MCF 10A (cell line): ENCODE results near the gene ARHGAP15. TPM values are rescaled to one million over a fixed set of nuclear protein-coding genes. Genes with fewer than 3 reads are reported as not detected.

Source experiments
- BruUV-seq: library from RNA; stranded (reverse); fragments of 400-500 nt; replicated peaks from 2 replicates; lab custom pipeline; 2021; lab: Mats Ljungman, UMichigan
- CTCF ChIA-PET: fragments of 300-600 bp; sonication (Branson Sonifier 250); formaldehyde crosslinking; extraction: SDS; loops from one replicate; lab custom pipeline; 2021; ENCODE audit warnings: antibody characterized with exemption, inconsistent platforms; lab: Yijun Ruan, JAX
- POLR2A ChIA-PET: fragments of 300-600, 350-650 bp; sonication (Branson Sonifier 250); formaldehyde crosslinking; extraction: SDS; loops from one replicate; lab custom pipeline; 2020; ENCODE audit warnings: antibody characterized with exemption, inconsistent platforms; lab: Yijun Ruan, JAX
- DNase-seq: peaks from one replicate; pipeline ENCODE4 v3.0.0-alpha.2; 2018; ENCODE audit not compliant: unreplicated experiment
- H3K27ac Mint-ChIP-seq: one replicate; pipeline ENCODE4 v1.8.0; 2022; ENCODE audit warnings: mild to moderate bottlenecking, low read depth, mixed read lengths; ENCODE audit not compliant: unreplicated experiment
- H3K27me3 Mint-ChIP-seq: one replicate; pipeline ENCODE4 v1.8.0; 2022; ENCODE audit warnings: mixed read lengths; ENCODE audit not compliant: insufficient read depth, unreplicated experiment
- H3K36me3 Mint-ChIP-seq: one replicate; pipeline ENCODE4 v1.8.0; 2022; ENCODE audit warnings: mild to moderate bottlenecking, moderate library complexity, mixed read lengths; ENCODE audit not compliant: insufficient read depth, unreplicated experiment
- H3K4me1 Mint-ChIP-seq: one replicate; pipeline ENCODE4 v1.8.0; 2022; ENCODE audit warnings: mixed read lengths; ENCODE audit not compliant: insufficient read depth, unreplicated experiment
- H3K4me3 Mint-ChIP-seq: one replicate; pipeline ENCODE4 v1.8.0; 2022; ENCODE audit warnings: mild to moderate bottlenecking, moderate library complexity, mixed read lengths; ENCODE audit not compliant: unreplicated experiment
- H3K9me3 Mint-ChIP-seq: one replicate; pipeline ENCODE4 v1.8.0; 2022; ENCODE audit warnings: mixed read lengths; ENCODE audit not compliant: unreplicated experiment
- CTCF ChIP-seq: fragments of 200-600 bp; IDR thresholded peaks from one replicate; pipeline ENCODE4 v1.8.0; 2022; ENCODE audit warnings: antibody characterized with exemption, mild to moderate bottlenecking; ENCODE audit not compliant: unreplicated experiment
- intact Hi-C: fragments of 100-400 bp; cut with micrococcal nuclease; formaldehyde crosslinking; loops from 2 replicates; pipeline ENCODE4 v1.14.1; 2022
- total RNA-seq: library from RNA; stranded (reverse); gene quantifications from 2 replicates; pipeline ENCODE4 v1.2.3, GENCODE V29; 2022

ARHGAP15 gene
- total RNA-seq, 1 experiment from 2014 or later = not detected

DNA sequence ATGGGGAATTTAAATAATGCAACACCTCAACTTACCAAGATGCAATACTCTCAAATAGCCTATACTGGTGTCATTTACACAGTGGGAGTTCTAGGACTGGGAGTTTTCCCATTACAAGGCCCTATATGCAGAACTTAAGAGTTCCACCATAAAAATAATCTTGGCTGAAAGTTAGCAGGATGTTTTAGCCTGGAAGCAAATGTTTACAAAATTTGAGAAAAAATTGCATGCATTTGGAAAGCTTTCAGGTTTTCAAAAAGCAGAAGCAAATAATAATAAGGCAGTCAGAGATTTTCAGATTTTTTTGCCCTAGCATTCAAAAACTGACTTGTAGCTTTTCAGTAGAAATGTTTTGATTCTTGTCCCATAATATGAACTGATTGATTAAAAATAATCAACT is 397.3 kb downstream of the ARHGAP15 start:
- ChIA-PET CTCF (interaction anchor here (0.6 to 1.3 kb wide), 2 partner anchors 14 to 297 kb away, joined by 4 read pairs; no protein-coding TSS in a partner anchor), POLR2A (interaction anchor here (0.7 kb wide), 1 partner anchor 17 kb away, joined by 3 read pairs; no protein-coding TSS in a partner anchor)
- no peaks in the 10 kb centered on the region for H3K36me3 Mint-ChIP-seq
- TF ChIP-seq CTCF = no peak
- H3K9me3 Mint-ChIP-seq = no peaks in the 10 kb centered on the region
- H3K4me1 Mint-ChIP-seq = peaks cover 12% of the 10 kb centered on the region
- no peak for DNase-seq
- no TSS peak for BruUV-seq
- no peak overlapping the region for H3K27ac Mint-ChIP-seq
- H3K27me3 Mint-ChIP-seq = no peaks in the 10 kb centered on the region
- intact Hi-C loops = no loop called here
- H3K4me3 Mint-ChIP-seq = no peak overlapping the region

DNA sequence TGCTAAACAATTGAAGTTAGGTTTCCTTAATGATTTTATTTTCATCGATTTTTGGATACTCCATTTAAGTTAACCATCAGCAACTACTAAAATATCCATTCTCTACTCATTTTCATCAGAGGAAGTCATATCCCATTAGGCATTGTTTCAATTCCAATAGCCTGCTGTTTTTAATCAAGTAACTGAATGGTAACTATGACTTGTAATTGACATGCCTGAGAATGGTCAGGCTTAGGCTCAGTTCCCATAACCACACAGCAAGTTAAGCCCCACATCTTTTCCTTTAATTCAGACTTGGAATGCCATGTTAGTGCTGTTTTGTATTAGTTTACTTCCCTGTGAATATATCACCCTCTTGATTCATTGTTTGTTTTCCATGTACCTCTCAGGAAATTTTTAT is 398.8 kb downstream of the ARHGAP15 start:
- BruUV-seq = no TSS peak
- DNase-seq = no peak
- TF ChIP-seq CTCF = no peak
- H3K36me3 Mint-ChIP-seq = no peaks in the 10 kb centered on the region
- no peaks in the 10 kb centered on the region for H3K9me3 Mint-ChIP-seq
- intact Hi-C loops = no loop called here
- H3K27ac Mint-ChIP-seq = no peak overlapping the region
- H3K4me3 Mint-ChIP-seq = no peak overlapping the region
- peaks cover 12% of the 10 kb centered on the region for H3K4me1 Mint-ChIP-seq
- ChIA-PET CTCF (no interaction called here), POLR2A (no interaction called here)
- H3K27me3 Mint-ChIP-seq = no peaks in the 10 kb centered on the region

GRCh38 chr2:143529118-143529720 is 400.0 kb downstream of the ARHGAP15 start:
- DNase-seq = no peak
- peaks cover 12% of the 10 kb centered on the region for H3K4me1 Mint-ChIP-seq
- no peaks in the 10 kb centered on the region for H3K36me3 Mint-ChIP-seq
- no peak overlapping the region for H3K4me3 Mint-ChIP-seq
- CTCF ChIA-PET = interaction anchor here (0.6 to 1.7 kb wide), 2 partner anchors 17 to 345 kb away, joined by 3 to 4 read pairs; no protein-coding TSS in a partner anchor
- POLR2A ChIA-PET = interaction anchor here (0.6 to 0.8 kb wide), 2 partner anchors 131 to 986 kb away, joined by 3 to 5 read pairs; no protein-coding TSS in a partner anchor
- H3K27ac Mint-ChIP-seq = no peak overlapping the region
- H3K9me3 Mint-ChIP-seq = no peaks in the 10 kb centered on the region
- no peaks in the 10 kb centered on the region for H3K27me3 Mint-ChIP-seq
- no peak for TF ChIP-seq CTCF
- BruUV-seq = no TSS peak
- intact Hi-C loops = no loop called here

DNA sequence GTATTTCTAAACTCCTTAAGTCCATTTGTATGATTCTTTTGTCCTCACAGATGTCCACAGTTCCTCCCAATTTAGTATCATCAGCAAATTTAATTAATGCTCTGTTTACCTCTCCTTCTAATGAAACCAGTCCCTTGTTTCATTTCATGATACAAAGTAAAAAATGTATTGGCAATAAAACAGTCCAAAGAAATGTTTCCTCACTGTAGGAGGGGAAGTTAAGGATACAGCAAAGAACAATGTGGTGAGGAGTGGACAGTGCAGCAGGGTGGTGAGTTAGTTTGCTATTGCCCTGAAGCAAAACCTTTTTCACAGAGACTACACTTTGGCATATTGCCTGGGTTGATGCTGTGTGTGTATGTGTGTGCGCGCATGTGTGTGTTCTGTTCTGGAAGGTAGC is 401.5 kb downstream of the ARHGAP15 start:
- H3K27ac Mint-ChIP-seq = no peak overlapping the region
- POLR2A ChIA-PET = interaction anchor here (0.6 kb wide), 1 partner anchor 132 kb away, joined by 3 read pairs; no protein-coding TSS in a partner anchor
- no peaks in the 10 kb centered on the region for H3K36me3 Mint-ChIP-seq
- CTCF ChIA-PET = interaction anchor here (1.0 to 1.7 kb wide), 2 partner anchors 18 to 30 kb away, joined by 3 to 4 read pairs; no protein-coding TSS in a partner anchor
- peaks cover 7% of the 10 kb centered on the region for H3K4me1 Mint-ChIP-seq
- intact Hi-C loops = no loop called here
- no peak for TF ChIP-seq CTCF
- peak; percentile 20 for DNase-seq
- H3K4me3 Mint-ChIP-seq = no peak overlapping the region
- BruUV-seq = no TSS peak
- no peaks in the 10 kb centered on the region for H3K27me3 Mint-ChIP-seq
- no peaks in the 10 kb centered on the region for H3K9me3 Mint-ChIP-seq
